Lower leg skin (tissue), 3 donors: Measurements from ENCODE around the gene ARMH3.

Source experiments
- CTCF ChIP-seq, 3 donors: fragments of 450-650 bp; IDR thresholded peaks; one replicate each; pipeline ENCODE4 v1.5.1; 2016; ENCODE audit warnings: antibody characterized with exemption in 3 of 3, mild to moderate bottlenecking in 3 of 3, moderate library complexity in 2 of 3
- POLR2A ChIP-seq, 2 donors: fragments of 450-650 bp; IDR thresholded peaks; one replicate each; pipeline ENCODE4 v1.6.1; 2016 to 2017; ENCODE audit warnings: antibody characterized with exemption in 2 of 2, mild to moderate bottlenecking in 1 of 2, moderate library complexity in 1 of 2

- TF ChIP-seq CTCF (IDR thresholded peaks at IDR 0.05), result no peak
- no peak for TF ChIP-seq POLR2A (IDR thresholded peaks at IDR 0.05)
These were observed 150.7 kb downstream of the ARMH3 start for GRCh38 chr10:101905251-101905650.
